CD4-positive, alpha-beta T cell treated with Interleukin-1 beta for 1 hour (primary cell): ENCODE measurements around the gene ZNF385C.
"Not testable (repeated sequence)": the region's sequence is repeated elsewhere in the genome, so short reads cannot be mapped to it uniquely, and the experiment has no call there.

ENCODE experiments used
- DNase-seq, 2 donors: peaks; one replicate each; pipeline ENCODE4 v3.0.0-alpha.2; 2020 to 2022

The ZNF385C gene

DNA sequence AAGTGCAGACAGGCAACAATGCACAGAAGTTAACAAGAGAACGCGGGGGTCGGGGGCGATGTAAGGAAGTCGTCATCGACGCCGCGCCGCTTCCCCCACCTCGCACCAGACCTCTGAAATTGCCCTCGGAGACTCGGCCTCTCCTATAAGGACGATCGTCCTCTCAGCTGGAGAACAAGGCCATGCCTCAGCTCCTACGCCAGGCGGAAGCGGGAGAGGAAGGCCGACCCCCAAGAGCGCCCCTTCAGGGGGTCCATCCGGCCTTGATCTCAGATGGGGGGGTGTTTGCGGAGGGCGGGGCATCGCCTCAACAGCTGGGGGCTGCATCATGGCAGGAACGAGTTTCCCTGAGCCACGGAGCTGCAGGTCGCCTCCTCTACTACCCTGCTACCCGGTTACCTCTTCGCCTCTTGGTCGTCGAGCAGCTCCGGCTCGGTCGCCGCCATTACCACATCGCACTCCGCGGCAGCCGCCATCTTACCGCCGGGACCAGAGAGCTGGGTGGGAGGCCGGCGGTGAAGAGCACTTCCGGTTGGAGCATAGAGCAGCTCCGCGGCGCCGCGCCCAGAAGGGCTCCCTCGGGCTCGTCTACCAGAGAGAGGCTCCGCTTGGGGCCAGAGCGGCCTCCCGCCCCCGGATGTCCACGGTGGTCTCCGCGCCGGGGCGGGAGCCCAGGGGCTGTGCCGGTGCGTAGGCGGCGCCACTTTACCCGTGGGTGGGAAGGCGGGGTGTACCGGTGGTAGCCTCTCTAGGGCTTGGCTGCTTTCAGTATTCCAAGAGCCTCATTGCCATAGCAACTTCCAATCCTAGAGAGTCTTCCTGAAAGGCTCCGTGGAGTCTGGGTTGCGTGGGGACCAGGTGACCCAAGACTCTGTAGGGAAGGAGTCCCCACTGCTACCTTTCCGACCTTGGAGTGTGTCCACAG is 81.1 kb downstream of the ZNF385C start, which contains the start of gene DNAJC7:
TSS of gene DNAJC7 (minus strand) at position 499 of the 925 bp plus-strand sequence. CDS start at position 476, 23 bp downstream.
- peak; percentile 92 to 93 for DNase-seq

DNA sequence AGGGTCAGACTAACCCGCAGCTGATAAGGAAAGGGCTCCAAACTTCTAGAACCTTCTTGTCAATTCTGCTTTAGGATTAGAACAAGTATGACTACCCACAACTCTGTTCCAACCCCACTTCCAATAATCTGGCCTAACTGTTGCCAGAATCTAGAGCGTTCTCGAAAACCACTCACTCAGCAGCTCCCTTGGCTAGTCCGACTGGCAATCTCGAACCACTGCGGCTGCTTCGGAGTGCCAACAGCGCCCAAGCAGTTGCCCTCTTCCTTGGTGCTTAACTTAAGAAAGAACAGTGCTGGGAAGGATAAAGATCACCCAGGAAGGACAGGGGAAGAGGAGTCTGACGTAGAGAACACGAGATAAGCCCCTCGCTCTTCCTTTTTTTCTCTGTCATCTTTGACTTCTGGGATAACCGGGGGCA is 81.9 kb downstream of the ZNF385C start:
- peak; percentile 13 to 28 for DNase-seq

DNA sequence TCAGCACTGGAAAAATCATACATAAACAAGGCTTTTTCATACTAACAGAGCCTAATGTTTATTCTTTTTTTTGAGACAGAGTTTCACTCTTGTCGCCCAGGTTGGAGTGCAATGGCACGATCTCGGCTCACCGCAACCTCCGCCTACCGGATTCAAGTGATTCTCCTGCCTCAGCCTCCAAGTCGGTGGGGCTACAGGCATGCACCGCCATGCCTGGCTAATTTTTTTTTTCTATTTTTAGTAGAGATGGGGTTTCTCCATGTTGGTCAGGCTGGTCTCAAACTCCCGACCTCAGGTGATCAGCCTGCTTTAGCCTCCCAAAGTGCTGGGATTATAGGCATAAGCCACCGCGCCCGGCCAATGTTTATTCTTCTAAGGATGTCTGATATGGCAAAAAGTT is 84.5 kb downstream of the ZNF385C start:
- DNase-seq: not testable (repeated sequence)

DNA sequence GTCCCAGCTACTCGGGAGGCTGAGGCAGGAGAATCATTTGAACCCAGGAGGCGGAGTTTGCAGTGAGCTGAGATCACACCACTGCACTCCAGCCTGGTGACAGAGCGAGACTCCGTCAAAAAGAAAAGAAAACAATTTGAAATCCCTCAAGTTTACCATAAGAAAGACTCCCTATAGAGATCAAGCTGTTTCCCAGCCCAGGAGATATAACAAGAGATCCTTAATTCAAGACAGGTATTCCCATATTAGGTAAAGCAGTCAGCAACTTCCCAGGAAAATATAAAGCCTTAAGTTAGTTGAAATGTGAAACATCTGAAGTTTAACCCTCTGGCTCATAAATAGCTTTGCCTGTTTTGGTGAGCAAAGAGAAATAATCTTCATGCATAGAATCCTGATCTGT is 85.9 kb downstream of the ZNF385C start:
- not testable (repeated sequence) for DNase-seq

DNA sequence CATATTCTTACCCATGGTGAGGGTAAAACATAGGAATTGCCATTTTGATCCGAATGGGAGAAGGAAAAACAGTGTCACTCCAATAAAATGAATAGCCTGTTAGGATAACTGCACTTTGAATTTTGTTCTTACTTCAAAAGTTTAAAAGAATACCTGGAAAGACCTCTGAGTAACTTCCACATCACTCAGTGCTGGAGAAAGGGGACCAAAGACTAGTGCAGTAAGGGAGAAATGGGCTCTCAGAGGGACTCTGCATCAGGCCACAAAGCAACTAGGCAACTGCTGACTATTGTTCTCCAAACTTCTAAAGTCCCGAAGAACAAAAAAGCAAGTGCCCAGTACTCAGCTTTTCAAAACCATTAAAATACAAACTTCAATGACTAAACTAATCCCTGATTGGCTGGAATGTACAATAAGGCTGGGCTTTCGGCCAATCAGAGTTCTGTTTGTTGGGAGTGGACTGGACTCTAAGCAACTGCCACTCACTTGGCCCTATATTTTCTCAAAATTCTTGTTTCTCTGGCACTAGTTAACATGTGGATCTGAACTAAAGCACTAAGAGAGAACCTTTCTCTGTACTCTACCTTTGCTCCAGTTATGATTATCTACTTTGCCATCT is 87.3 kb downstream of the ZNF385C start:
- DNase-seq: peak; percentile 15 to 21

DNA sequence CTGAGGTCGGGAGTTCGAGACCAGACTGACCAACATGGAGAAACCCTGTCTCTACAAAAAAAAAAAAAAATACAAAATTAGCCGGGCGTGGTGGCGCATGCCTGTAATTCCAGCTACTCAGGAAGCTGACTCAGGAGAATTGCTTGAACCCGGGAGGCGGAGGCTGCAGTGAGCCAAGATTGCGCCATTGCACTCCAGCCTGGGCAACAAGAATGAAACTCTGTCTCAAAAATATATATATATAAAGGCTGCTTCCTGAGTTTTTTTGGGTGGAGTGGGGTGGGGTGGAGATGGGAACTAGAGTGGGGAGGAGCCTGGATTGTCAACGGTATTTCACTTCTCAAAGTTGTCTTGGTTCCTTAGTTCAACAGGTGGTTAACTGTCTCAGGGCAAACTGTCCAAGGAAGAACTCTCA is 88.0 kb downstream of the ZNF385C start:
- peak in 1 of 2 donors; percentile 36 for DNase-seq

DNA sequence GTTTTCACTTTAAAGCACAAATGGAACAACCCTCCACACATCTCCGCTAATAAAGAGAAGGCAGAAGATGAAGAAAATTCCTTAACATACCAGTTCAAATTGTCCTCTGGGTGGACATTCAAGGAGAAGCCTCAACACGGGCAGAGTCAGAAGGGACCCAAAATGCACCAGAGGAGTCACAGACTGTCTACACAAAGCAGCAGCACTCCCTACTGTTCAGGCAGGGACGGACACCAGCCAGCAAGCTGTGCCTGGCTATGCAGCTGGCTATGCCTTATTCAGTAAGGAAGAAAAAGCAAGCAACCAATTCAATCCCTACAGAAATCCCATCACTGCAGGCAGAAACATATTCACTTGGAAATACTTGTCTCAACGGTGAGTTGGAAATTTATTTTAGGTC is 89.1 kb downstream of the ZNF385C start:
- DNase-seq: no peak

DNA sequence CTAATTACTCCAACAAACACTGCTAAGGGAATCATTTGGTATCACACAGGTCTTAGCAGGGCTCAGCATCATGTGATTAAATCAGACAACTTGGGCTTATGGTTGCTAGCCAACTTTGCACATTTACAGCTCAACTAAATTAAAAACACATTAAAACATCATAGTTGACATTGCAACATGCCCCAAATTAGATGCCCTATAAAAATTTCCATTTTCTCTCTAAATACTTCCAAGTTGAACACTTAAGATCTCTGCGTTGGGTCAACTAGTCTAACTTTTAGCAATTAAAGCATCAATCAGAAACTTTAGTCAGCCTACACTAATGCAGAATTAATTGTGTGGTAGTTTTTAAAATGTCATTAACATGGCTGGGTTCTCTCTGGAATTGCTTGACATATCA is 93.1 kb downstream of the ZNF385C start:
- no peak for DNase-seq

DNA sequence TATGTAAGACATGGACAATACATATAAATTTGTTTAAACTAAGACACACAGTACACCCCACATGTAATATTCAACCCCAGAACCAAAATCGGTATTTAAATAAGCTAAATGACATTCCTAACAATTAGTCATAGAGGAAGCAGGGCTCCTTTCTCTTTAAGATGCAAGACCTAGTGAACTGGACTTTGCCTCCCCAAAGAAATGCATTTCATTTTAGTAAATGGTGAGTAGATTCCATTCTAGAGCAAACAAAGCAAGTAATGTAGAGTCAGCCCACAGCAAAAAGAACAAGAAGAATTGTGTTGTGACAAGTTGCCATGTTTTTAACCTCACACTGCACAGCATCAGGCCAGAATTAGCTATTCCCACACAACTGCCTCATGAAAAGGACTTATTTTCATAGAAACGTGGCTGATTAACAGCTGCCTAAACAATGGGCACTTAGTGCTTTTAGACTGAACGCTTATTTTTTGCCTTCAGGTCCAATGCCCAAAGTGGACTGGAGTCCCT is 95.4 kb downstream of the ZNF385C start:
- no peak for DNase-seq

DNA sequence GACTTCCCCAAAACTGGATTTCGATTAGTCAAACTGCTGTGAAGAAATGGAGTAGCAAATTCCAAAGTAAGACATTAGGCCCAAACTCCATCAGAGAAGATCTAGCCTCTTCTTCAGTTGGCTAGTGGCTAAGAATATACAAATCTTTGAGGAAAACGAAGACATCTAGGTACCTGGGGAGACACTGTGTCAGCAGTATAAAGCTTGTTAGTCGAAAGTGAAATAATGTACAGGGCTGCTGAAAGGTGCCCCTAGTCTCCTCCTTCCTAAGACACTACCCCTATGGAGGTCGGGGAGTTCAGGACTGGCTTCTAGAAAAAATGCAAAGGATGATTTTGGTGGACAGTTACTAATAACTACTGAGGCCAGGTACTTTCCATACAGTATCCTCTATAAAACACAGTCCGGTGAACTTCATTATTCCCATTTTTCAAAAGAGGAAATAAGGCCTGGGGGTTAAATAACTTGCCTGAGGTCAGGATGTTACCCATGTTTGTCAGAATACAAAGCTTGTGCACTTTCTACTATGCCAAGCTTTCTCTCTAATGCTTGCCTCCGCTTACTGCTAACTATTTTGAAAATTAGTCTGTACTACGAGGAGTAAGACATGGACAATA is 96.0 kb downstream of the ZNF385C start:
- no peak for DNase-seq

DNA sequence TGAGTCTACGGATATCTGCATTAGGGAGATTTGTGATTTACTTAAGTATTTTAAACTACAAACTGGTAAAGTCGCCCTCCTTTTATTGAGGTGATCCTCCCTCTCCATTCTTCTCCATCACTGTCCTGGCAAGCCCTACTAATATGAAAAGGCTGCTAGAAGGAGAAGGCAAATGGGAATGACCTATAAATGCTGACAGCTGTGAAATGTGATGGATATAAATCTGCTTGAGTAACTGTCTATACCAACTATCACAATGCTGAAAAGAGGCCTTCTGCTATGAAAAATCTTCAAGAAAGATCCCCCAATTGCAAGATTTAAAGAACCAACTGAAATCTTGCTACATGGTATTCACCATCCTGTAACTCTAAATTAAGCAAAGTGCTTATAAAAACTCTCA is 96.5 kb downstream of the ZNF385C start:
- DNase-seq: no peak

DNA sequence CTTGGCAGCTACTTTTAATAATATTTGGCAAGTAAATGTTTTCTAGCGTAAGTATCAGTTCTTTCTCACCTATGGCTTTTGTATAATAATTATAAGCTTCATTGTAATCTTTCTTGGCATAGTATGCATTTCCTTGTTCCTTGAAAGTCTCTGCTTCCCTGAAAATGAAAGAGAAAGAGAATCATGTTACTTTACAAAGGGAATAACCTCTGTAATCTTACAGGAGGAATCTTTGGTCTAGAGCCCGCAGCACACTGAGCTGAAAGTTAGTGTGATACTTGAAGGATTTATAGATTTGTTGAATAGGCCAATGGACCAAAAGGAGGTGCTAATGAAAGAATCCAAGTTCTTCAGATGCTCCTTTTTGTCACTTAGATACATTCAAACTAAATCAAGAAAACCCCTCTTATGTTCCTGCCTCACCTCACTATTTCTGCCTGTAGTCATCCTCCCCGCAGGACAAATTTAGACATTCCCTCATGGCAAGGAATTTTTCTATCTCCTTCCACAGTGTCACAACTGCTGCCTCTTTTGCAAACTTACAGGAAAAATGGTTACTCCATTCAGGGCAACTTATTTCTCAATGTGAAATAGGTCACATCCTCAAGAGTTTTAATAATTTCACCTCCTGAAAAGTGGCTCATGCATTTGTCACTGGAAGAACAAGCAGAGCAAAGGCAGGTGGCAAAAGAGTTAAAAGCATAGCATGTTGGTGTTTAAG is 97.7 kb downstream of the ZNF385C start:
- DNase-seq: no peak

DNA sequence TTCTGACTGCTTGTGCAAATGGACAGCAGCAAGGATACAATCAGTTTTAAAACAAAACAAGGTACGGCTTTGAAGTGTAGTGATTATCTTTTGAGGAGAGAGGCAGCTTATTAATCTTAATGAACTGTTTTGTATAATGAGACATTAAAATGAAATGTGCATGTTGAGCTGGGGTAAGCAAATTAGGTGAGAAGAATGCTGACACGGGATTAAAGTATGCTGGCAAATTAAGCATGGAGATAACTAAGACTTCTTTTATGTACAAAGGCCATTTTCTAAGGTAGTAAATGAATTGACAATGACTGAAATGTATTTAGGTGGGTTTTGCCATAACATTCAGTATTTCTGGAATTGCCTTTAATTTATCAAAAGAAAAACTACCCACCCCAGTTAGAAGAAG is 99.8 kb downstream of the ZNF385C start:
- DNase-seq: no peak

DNA sequence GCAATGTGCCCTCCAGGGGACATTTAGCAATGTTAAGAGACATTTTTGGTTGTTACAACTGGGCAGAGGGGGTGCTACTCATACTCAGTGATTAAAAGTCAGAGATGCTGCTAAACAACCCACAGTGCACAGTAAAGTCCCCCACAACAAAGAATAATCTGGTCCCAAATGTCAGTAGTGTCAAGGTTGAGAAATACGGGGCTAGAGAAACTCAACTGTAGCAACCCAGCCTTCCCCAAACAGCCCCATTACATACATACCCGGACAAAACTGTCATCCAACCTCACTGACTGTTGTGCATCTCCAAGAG is 101.5 kb downstream of the ZNF385C start:
- DNase-seq: no peak

DNA sequence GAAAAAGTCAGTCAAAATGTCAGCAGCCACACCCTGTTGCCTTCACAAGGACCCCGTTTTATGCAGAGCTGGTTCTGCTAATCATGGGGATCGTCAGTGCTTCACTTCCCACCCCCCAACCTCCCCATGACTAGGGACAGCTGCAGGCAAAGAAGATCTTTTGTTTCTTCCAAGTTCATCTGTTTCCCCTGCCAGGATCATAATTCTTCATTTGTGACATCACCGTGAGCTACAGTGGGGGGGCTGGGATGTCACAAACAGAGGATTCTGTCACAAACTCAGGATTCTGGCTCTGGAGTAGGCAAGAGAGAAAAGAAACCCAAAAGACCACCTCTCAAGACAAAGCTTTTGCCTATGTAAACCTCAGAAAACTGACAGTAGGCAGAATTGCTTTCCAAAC is 105.7 kb downstream of the ZNF385C start:
- DNase-seq: no peak

DNA sequence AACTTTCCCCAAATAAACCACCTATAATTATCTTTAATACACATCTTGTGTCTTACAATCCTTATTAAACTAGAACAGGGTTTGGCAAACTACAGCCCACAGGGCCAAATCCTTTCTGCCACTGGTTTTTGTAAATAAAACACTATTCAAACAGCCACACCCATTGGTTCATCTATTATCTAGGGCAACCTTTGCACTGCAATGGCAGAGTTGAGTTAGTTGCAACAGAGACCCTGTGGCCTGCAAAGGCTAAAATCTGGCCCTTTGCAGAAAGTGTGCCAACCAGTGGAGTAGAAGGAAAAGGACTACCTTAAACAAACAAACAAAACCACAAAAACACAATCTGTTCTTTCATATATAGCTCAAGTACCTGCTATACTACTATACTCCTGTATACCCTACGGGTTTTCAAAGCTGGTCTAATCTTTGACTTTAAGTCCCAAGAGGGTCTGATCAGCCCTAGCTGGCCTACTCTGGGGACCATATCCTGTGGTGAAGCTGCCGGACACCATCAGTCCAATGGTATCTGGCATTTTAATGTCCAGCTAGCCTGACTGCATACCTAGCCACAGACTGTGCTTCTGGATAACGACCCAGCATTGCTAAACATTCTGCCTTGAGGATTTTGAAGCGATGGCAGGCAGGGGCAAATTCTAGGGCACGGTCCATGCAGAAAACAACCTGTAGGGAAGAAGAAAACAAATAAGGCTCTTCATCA is 108.4 kb downstream of the ZNF385C start:
- DNase-seq: no peak

DNA sequence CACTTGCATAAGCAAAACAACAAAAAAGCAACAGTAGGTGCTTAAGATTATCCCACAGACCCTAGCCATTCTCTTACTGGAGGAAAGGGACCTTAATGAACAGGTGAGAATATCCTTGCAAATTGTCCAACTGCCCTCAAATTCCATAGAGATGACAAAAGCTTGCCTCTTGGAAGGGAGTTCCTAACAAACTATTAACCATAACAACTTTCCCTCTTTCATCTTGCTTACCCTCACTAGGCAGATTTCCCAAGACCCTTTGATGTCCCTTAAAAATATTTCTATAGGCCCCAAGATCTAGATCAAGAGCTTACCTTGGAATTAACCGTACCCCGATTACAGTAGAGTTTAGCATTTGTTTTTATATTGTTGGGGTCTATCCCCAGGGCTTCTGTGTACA is 109.9 kb downstream of the ZNF385C start:
- no peak for DNase-seq

DNA sequence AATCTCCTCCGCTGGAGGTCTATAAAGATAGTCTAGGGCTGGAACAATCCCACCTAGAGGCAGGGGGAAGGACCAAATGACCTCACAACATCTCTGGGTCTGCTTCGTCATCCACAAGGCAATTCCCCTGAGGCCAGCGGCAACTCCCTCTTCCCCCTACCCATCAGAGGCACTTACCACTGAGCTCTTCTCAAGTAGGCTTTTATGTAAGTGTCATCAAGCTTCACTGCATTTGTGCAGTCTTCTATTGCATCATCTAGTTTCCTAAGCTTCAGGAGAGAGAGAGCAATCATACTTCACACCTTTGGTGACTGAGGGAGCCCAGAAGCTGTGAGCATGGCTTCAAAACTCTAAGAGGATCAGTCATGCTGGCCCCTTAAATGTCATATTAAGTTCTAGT is 110.6 kb downstream of the ZNF385C start:
- no peak for DNase-seq

DNA sequence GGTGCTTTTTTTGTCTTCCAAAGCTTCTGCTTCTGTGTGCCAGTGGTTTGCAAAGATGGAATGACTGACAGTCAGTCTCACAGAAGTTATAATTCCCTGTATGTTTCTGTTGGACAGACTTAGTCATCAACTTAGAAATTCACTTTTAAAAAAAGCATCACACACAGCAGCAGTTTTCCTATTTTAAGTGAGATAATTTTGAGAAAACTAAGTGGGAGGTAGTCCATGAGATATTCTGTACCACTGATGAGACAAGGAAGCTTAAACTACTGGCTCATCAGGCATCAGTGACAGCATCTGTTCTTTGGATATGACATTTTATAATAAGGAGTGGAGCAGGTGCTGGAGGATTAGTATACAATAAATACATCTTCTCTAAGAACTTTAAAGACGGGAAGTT is 111.6 kb downstream of the ZNF385C start:
- no peak for DNase-seq

DNA sequence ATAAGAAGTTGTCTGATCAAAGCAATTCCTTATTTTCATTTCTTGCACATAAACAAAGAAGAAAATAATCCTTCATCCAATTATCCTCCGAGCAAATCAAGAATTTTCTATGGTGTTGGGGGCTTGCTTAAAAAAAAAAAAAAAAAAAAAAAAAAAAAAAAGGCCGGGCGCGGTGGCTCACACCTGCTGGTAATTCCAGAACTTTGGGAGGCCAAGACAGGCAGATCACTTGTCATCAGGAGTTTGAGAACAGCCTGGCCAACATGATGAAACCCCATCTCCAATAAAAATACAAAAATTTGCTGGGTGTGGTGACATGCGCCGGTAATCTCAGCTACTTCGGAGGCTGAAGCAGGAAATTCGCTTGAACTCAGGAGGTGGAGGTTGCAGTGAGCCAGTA is 112.4 kb downstream of the ZNF385C start:
- no peak for DNase-seq

DNA sequence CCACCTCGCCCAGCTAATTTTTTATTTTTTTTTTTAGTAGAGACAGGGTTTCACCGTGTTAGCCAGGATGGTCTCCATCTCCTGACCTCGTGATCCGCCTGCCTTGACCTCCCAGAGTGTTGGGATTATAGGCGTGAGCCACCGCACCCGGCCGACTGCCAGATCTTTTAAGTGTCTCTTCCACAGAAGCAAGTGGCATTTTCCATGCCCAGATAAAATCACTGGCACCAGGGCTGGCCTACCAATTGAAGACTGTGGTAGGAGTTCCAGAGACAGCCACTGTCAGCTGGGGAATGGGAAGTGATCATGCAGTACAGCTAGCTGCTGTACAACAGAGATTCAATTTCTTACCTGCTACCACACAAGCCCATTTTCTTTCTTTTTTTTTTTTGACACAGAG is 113.8 kb downstream of the ZNF385C start:
- no peak for DNase-seq

DNA sequence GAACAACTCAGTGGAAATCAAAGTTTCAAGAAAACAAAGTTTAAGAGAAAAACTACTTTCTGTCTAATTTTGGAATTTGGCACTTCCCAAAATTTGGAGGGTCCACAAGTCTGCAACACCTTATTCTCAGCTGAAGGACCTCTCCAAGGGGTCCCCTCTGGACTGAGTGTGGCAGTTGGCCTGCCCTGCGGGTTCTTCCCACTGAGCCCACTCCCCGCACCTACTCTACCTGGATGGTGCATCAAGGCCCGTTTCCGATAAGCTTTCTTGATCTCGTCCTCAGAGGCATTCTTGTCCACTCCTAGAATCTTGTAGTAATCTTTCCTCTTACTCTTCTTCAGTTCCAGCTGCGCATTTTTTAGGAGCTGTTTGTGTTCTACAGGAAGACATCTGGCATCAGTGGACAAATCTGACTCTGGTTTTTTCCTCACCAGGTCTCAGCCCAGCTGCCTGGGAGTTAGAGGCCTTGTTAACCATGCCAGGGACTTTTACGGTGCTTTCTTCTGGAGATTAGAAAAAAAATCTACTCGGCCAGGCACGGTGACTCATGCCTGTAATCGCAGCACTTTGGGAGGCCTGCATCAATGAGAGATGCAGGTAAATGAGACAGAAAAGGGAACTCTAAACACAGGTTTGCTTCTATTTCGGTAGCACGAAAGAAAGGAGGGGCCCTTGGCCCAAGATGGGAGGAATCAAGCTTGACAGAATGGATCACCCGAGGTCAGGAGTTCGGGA is 116.1 kb downstream of the ZNF385C start:
- no peak for DNase-seq
